ENCODE measurements around the gene EXOC2.

DNA sequence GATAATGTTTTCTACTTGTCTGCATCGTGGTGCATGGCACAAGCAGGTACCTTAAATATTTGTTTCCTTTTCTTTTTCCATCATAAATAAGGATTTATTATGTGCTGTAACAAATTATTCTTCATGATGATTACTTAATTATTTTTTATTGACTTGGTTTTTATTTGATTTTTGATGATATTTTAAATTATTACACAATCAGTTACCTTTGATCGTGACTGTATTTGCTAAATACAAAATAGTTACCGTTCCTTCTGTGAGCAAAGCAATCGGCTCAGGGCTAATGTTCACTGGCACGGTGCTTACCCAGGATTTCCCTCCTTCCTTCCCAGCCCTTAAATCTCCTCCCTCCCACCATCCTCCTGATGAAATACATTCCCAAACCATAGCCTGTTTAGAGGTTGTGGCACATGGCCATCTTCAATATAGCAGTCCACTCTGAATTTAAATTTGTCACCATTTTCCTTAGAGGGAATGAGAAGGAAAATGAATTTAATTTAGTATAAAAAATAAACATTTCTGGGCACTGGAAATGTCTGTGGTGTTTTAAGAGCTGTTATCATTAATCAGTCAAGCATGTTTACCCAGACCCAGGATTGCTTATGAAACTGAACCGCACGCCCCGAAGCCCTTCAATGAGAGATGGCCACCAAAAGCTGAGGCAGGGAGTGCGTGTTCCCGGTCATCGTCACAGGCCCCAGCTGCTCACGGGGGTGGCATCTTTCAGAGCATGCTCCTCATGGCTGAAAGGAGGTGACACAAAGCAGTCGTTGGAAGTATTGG is 23.0 kb upstream of the EXOC2 start:
- no peak for TF ChIP-seq POLR2A (IDR thresholded peaks at IDR 0.05)
- no peak for TF ChIP-seq CTCF (IDR thresholded peaks at IDR 0.05)
- TF ChIP-seq EP300 (IDR thresholded peaks at IDR 0.05; ENCODE audit: low read depth): no peak
- peak in 1 of 3 donors; percentile 14 for TF ChIP-seq POLR2AphosphoS5 (IDR thresholded peaks at IDR 0.05)

All from transverse colon (tissue), 4 donors.